Measurements from ENCODE around the gene KCNS3. TPM values are rescaled to one million over a fixed set of nuclear protein-coding genes. Genes with fewer than 3 reads are reported as not detected.
"Not testable (repeated sequence)": the region's sequence is repeated elsewhere in the genome, so short reads cannot be mapped to it uniquely, and the experiment has no call there.

KCNS3 gene
- total RNA-seq, 4 donors from 2014 or later, result 14.6 to 37.4 (median 24.3) TPM

DNA sequence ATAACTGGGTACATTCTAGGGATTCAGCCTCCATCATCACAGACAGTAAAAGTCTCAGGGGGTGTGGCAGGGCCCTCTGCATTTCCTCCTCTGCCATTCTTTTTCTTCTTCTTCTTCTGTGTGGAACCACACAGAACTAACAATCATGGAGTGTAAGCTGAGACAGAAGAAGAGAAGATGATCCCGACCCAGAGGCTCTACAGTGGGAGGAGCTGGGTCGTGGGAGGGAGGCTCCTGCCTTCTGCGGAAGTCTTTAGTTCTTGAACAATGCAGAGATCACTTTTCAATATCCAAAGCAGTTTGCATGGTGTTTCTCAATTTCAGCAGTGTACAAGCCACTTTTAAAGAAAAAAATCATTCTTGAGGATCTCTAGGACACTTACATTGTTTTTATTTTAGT is 80.9 kb downstream of the KCNS3 start:
- WGBS, result 62% methylated on average over 3 of the region's 3 CpGs
- Histone ChIP-seq H3K27ac (replicated peaks in 1 of 4) (no peak overlapping the region), H3K9me3 (no peaks in the 10 kb centered on the region), H3K4me3 (no peak overlapping the region), H3K27me3 (no peaks in the 10 kb centered on the region), H3K4me1 (peaks cover 0 to 10% (median 0%) of the 10 kb centered on the region in 4 donors), H3K36me3 (no peaks in the 10 kb centered on the region)
- no peak for DNase-seq (ENCODE audit: extremely low spot score)
- TF ChIP-seq POLR2AphosphoS5 (IDR thresholded peaks at IDR 0.05) (no peak), EP300 (IDR thresholded peaks at IDR 0.05) (no peak), POLR2A (IDR thresholded peaks at IDR 0.05; ENCODE audit: low read depth) (no peak)
- TF ChIP-seq, protein P1, sequence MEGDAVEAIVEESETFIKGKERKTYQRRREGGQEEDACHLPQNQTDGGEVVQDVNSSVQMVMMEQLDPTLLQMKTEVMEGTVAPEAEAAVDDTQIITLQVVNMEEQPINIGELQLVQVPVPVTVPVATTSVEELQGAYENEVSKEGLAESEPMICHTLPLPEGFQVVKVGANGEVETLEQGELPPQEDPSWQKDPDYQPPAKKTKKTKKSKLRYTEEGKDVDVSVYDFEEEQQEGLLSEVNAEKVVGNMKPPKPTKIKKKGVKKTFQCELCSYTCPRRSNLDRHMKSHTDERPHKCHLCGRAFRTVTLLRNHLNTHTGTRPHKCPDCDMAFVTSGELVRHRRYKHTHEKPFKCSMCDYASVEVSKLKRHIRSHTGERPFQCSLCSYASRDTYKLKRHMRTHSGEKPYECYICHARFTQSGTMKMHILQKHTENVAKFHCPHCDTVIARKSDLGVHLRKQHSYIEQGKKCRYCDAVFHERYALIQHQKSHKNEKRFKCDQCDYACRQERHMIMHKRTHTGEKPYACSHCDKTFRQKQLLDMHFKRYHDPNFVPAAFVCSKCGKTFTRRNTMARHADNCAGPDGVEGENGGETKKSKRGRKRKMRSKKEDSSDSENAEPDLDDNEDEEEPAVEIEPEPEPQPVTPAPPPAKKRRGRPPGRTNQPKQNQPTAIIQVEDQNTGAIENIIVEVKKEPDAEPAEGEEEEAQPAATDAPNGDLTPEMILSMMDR (IDR thresholded peaks at IDR 0.05), result no peak
- intact Hi-C loops (cut with DNase I), result no loop called here

DNA sequence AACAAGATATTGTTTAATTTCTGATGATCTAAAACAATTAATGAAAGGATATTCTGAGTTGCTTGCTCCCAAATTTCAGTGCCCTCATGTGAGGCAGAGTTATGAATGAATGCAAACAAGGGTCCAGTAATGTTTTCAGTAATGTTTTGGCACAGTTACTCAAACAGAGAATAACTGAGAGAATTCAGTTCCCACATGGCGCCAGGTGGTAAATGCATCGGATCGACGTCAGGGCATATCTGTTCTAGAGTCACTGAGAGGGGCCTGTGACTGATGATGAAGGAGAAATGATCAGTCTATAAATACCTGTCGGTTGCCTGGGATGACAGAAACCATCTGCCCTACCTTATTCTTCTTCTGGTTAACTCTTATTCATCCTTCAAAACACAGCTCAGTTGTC is 81.4 kb downstream of the KCNS3 start:
- intact Hi-C loops (cut with DNase I), result no loop called here
- WGBS, result 84% methylated on average over 5 of the region's 5 CpGs
- TF ChIP-seq, protein P1 (IDR thresholded peaks at IDR 0.05), result no peak
- TF ChIP-seq POLR2A (IDR thresholded peaks at IDR 0.05; ENCODE audit: low read depth) (no peak), EP300 (IDR thresholded peaks at IDR 0.05) (no peak), POLR2AphosphoS5 (IDR thresholded peaks at IDR 0.05) (no peak)

DNA sequence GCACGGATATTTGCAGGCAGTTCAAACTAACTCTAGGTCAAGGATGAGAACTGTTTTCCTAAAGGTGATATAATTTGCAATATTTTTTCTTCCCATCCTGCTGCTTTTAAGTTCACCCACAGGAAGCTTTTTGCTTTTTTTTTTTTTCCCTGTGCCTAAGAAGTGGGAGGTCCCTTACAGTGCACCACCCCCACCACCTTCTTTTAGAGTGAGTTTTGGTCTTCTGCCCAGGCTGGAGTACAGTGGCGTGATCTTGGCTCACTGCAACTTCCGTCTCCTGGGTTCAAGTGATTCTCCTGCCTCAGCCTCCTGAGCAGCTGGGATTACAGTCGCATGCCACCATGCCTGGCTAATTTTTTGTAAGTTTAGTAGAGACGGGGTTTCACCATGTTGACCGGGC is 82.5 kb downstream of the KCNS3 start:
- Histone ChIP-seq H3K4me3 (no peak overlapping the region), H3K9me3 (no peaks in the 10 kb centered on the region), H3K27ac (replicated peaks in 1 of 4) (no peak overlapping the region), H3K36me3 (no peaks in the 10 kb centered on the region), H3K4me1 (peaks cover 0 to 10% (median 0%) of the 10 kb centered on the region in 4 donors), H3K27me3 (no peaks in the 10 kb centered on the region)
- DNase-seq (ENCODE audit: extremely low spot score), result no peak
- TF ChIP-seq POLR2A (IDR thresholded peaks at IDR 0.05; ENCODE audit: low read depth) (no peak), EP300 (IDR thresholded peaks at IDR 0.05) (no peak), POLR2AphosphoS5 (IDR thresholded peaks at IDR 0.05) (no peak)
- TF ChIP-seq, protein P1 (IDR thresholded peaks at IDR 0.05), result no peak
- intact Hi-C loops (cut with DNase I), result no loop called here
- WGBS, result 56% methylated on average over 5 of the region's 6 CpGs

More for the DNA sequence above, 81.4 kb downstream of the KCNS3 start:
- no peaks in the 10 kb centered on the region for H3K36me3 ChIP-seq
- H3K4me3 ChIP-seq, result no peak overlapping the region
- no peak overlapping the region for H3K27ac ChIP-seq (replicated peaks in 1 of 4)
- no peaks in the 10 kb centered on the region for H3K9me3 ChIP-seq
- DNase-seq (ENCODE audit: extremely low spot score), result no peak
- no peaks in the 10 kb centered on the region for H3K27me3 ChIP-seq
- H3K4me1 ChIP-seq, result peaks cover 0 to 10% (median 0%) of the 10 kb centered on the region in 4 donors

DNA sequence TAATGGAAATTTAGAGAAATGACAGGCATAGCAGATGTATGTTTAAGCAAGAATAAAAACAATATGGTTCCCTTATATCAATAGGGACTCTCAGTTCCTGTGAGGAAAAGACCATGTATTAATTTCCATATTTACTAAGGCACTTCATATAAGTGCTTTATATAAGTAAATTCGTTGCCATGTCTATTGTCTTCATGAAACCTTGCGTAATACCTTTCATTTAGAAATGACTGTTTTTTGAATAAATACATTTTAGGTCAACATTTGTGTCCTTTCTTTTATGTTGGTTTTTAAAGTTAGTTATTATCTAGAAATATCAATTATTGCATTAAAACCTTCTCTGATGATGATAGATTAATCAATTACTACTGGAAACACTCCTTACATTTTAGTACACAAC is 83.3 kb downstream of the KCNS3 start:
- Histone ChIP-seq H3K27ac (replicated peaks in 1 of 4) (no peak overlapping the region), H3K4me1 (peaks cover 0 to 10% (median 0%) of the 10 kb centered on the region in 4 donors), H3K27me3 (no peaks in the 10 kb centered on the region), H3K36me3 (no peaks in the 10 kb centered on the region), H3K4me3 (no peak overlapping the region), H3K9me3 (no peaks in the 10 kb centered on the region)
- intact Hi-C loops (cut with DNase I), result no loop called here
- WGBS, result 93% methylated on average over 2 of the region's 2 CpGs
- TF ChIP-seq, protein P1 (IDR thresholded peaks at IDR 0.05), result no peak
- TF ChIP-seq POLR2AphosphoS5 (IDR thresholded peaks at IDR 0.05), result no peak
- TF ChIP-seq EP300 (IDR thresholded peaks at IDR 0.05), result no peak
- TF ChIP-seq POLR2A (IDR thresholded peaks at IDR 0.05; ENCODE audit: low read depth), result no peak
- DNase-seq (ENCODE audit: extremely low spot score), result no peak

DNA sequence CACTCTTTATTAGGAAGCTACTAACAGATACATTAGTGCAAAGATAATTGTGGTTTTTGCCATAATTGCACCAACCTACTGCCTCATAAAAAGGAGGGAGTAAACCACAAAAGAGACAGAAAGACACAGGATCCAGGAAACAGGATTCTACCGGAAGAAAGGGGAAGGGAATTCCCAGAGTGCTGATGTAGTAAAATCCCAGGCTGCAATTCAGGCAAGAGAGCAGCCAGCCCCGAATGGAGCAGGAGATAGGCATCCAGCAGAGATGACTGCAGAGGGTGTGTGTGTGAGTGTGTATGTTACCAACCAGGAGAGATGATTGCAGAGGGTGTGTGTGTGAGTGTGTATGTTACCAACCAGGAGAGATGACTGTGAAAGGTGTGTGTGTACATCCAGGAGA is 84.4 kb downstream of the KCNS3 start:
- Histone ChIP-seq H3K4me3 (no peak overlapping the region), H3K27me3 (no peaks in the 10 kb centered on the region), H3K36me3 (no peaks in the 10 kb centered on the region), H3K9me3 (no peaks in the 10 kb centered on the region), H3K4me1 (peaks cover 0 to 10% (median 0%) of the 10 kb centered on the region in 4 donors), H3K27ac (replicated peaks in 1 of 4) (no peak overlapping the region)
- DNase-seq (ENCODE audit: extremely low spot score), result no peak
- TF ChIP-seq EP300 (IDR thresholded peaks at IDR 0.05), result no peak
- TF ChIP-seq, protein P1 (IDR thresholded peaks at IDR 0.05), result no peak
- TF ChIP-seq POLR2A (IDR thresholded peaks at IDR 0.05; ENCODE audit: low read depth), result no peak
- TF ChIP-seq POLR2AphosphoS5 (IDR thresholded peaks at IDR 0.05), result no peak
- 17% methylated on average over 2 of the region's 2 CpGs for WGBS
- intact Hi-C loops (cut with DNase I), result no loop called here

DNA sequence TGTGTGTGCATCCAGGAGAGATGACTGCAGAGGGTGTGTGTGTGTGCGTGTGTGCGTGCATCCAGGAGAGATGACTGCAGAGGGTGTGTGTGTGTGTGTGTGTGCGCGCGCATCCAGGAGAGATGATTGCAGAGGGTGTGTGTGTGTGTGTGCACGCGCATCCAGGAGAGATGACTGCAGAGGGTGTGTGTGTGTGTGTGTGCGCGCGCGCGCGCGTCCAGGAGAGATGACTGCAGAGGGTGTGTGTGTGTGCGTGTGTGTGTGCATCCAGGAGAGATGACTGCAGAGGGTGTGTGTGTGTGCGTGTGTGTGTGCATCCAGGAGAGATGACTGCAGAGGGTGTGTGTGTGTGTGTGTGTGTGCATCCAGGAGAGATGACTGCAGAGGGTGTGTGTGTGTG is 85.1 kb downstream of the KCNS3 start:
- H3K4me3 ChIP-seq; intact Hi-C loops (cut with DNase I); DNase-seq (ENCODE audit: extremely low spot score); H3K36me3 ChIP-seq; H3K27ac ChIP-seq (replicated peaks in 1 of 4); H3K27me3 ChIP-seq; H3K4me1 ChIP-seq; H3K9me3 ChIP-seq: not testable (repeated sequence)
- 94% methylated on average over 2 of the region's 16 CpGs for WGBS
